GM10847 (cell line): ENCODE results near the gene CDC42EP4.

Experiments
- POLR2A ChIP-seq: IDR thresholded peaks from 2 replicates; pipeline ENCODE4 v1.6.1; 2011; ENCODE audit not compliant: insufficient read length; ENCODE audit errors: extremely low read depth

The CDC42EP4 gene

GRCh38 chr17:73293031-73293430, 18.8 kb downstream of the CDC42EP4 start:
- no peak for TF ChIP-seq POLR2A

- TF ChIP-seq POLR2A, result no peak
Measured at GRCh38 chr17:73292031-73292531, 19.7 kb downstream of the CDC42EP4 start.

- TF ChIP-seq POLR2A, result no peak
Measured at GRCh38 chr17:73291260-73291801, 20.5 kb downstream of the CDC42EP4 start.

- TF ChIP-seq POLR2A, result no peak
Measured at GRCh38 chr17:73290399-73291259, 21.2 kb downstream of the CDC42EP4 start.

GRCh38 chr17:73289549-73290254, 22.1 kb downstream of the CDC42EP4 start:
- TF ChIP-seq POLR2A, result no peak

- no peak for TF ChIP-seq POLR2A
Measured at GRCh38 chr17:73288534-73289302, 23.1 kb downstream of the CDC42EP4 start.

GRCh38 chr17:73286863-73287296, 24.9 kb downstream of the CDC42EP4 start:
- no peak for TF ChIP-seq POLR2A

GRCh38 chr17:73285916-73286862, 25.6 kb downstream of the CDC42EP4 start:
- TF ChIP-seq POLR2A, result no peak

GRCh38 chr17:73285603-73285908, 26.2 kb downstream of the CDC42EP4 start:
- no peak for TF ChIP-seq POLR2A

- no peak for TF ChIP-seq POLR2A
Measured at GRCh38 chr17:73284906-73285602, 26.7 kb downstream of the CDC42EP4 start.

GRCh38 chr17:73284354-73284753, 27.4 kb downstream of the CDC42EP4 start:
- TF ChIP-seq POLR2A, result no peak

- TF ChIP-seq POLR2A, result no peak
Measured at GRCh38 chr17:73283841-73284282, 27.9 kb downstream of the CDC42EP4 start.

GRCh38 chr17:73283250-73283649, 28.6 kb downstream of the CDC42EP4 start:
- no peak for TF ChIP-seq POLR2A
